Lower lobe of right lung (tissue), 2 donors: ENCODE results near the gene ZNF827. TPM values are rescaled to one million over a fixed set of nuclear protein-coding genes. Genes with fewer than 3 reads are reported as not detected.
"Not testable (repeated sequence)": the region's sequence is repeated elsewhere in the genome, so short reads cannot be mapped to it uniquely, and the experiment has no call there.

Experiments used
- ATAC-seq, 2 donors: fragments of 200-7000 bp; cut with Tn5 transposase; one replicate each; pipeline ENCODE4 v1.9.1; 2020 to 2022; ENCODE audit warnings: mild to moderate bottlenecking in 2 of 2, moderate library complexity in 2 of 2
- DNase-seq: peaks from one replicate; pipeline ENCODE4 v3.0.0-alpha.2; 2020
- H3K27ac ChIP-seq: fragments of 200-600 bp; one replicate; pipeline ENCODE4 v1.8.0; 2022
- H3K27me3 ChIP-seq: fragments of 200-600 bp; one replicate; pipeline ENCODE4 v1.8.0; 2022; ENCODE audit warnings: low read depth
- H3K36me3 ChIP-seq: fragments of 200-600 bp; one replicate; pipeline ENCODE4 v1.8.0; 2022; ENCODE audit warnings: mild to moderate bottlenecking
- H3K4me1 ChIP-seq: fragments of 200-600 bp; one replicate; pipeline ENCODE4 v1.8.0; 2022
- H3K4me3 ChIP-seq: fragments of 200-600 bp; one replicate; pipeline ENCODE4 v1.8.0; 2022; ENCODE audit warnings: mild to moderate bottlenecking
- H3K9me3 ChIP-seq: fragments of 200-600 bp; one replicate; pipeline ENCODE4 v1.8.0; 2022
- intact Hi-C: fragments of 100-400 bp; cut with DNase I; formaldehyde crosslinking; loops from one replicate; pipeline ENCODE4 v1.11.0; 2022
- total RNA-seq: library from RNA; stranded (reverse); fragmentation: NEBNext Ultra II Directional; extraction: Animal tissue kit (Norgen Biotek cat#: 25700); gene quantifications from one replicate; pipeline ENCODE4 v1.2.1, GENCODE V29; 2021
- TF ChIP-seq, protein P1 (sequence below): fragments of 200-600 bp; IDR thresholded peaks from one replicate; pipeline ENCODE4 v1.8.0; 2022; ENCODE audit warnings: antibody characterized with exemption, mild to moderate bottlenecking
- donor health status: DM: no; HTN: yes; CAD: no; lungs with severe emphysema.

The ZNF827 gene
- total RNA-seq, 1 donor from 2014 or later, result 11.3 TPM

DNA sequence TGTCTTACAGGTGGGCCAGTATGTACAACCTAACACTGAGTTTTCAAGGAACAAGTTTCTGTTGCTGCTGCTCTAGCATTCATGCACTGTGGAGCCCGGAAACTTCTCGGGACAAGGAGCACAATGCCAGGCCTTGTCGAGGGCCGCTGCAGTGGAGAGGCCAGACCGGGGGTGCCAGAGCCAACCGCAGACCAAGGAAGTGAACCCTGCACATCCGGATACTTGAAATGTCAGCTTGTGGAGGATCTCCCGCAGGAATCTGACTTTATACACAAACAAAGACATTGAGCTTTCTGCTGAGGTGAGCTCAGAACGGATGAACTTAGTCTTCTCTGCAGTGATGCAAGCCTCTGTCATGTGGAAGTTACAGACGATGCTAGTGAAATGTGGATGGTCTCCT lies 99.5 kb downstream of the ZNF827 start:
- Histone ChIP-seq H3K27me3 (no peaks in the 10 kb centered on the region), H3K36me3 (no peaks in the 10 kb centered on the region), H3K4me3 (no peak overlapping the region), H3K27ac (no peak overlapping the region), H3K4me1 (no peaks in the 10 kb centered on the region), H3K9me3 (no peaks in the 10 kb centered on the region)
- no peak for DNase-seq
- ATAC-seq, result no peak
- intact Hi-C loops, result no loop called here
- TF ChIP-seq, protein P1, sequence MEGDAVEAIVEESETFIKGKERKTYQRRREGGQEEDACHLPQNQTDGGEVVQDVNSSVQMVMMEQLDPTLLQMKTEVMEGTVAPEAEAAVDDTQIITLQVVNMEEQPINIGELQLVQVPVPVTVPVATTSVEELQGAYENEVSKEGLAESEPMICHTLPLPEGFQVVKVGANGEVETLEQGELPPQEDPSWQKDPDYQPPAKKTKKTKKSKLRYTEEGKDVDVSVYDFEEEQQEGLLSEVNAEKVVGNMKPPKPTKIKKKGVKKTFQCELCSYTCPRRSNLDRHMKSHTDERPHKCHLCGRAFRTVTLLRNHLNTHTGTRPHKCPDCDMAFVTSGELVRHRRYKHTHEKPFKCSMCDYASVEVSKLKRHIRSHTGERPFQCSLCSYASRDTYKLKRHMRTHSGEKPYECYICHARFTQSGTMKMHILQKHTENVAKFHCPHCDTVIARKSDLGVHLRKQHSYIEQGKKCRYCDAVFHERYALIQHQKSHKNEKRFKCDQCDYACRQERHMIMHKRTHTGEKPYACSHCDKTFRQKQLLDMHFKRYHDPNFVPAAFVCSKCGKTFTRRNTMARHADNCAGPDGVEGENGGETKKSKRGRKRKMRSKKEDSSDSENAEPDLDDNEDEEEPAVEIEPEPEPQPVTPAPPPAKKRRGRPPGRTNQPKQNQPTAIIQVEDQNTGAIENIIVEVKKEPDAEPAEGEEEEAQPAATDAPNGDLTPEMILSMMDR, result no peak

- ATAC-seq, H3K36me3 ChIP-seq, H3K9me3 ChIP-seq, H3K4me1 ChIP-seq, H3K27ac ChIP-seq, intact Hi-C loops, DNase-seq, H3K27me3 ChIP-seq, H3K4me3 ChIP-seq: not testable (repeated sequence)
These were observed 106.2 kb downstream of the ZNF827 start for GRCh38 chr4:145832384-145832783.

DNA sequence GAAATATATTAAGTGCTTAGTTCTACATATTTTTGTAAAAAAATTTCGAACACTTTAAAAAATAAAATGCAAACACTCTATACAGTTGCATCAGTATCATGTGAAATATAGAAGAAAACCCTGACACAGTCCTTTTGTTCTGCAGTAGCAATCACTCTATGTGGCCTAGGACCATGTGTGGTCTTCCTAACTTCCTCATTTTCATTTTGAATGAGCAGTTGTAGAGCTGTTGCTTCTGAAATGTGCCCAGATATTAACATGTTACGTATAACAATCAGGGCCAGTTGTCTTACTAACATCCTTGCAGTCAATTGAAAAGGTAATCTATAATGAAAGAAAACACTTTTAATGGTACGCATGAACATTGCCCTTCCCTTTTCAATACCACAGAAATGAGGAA lies 107.9 kb downstream of the ZNF827 start:
- no peak for DNase-seq
- Histone ChIP-seq H3K9me3 (no peaks in the 10 kb centered on the region), H3K27me3 (no peaks in the 10 kb centered on the region), H3K36me3 (no peaks in the 10 kb centered on the region), H3K27ac (no peak overlapping the region), H3K4me1 (no peaks in the 10 kb centered on the region), H3K4me3 (no peak overlapping the region)
- ATAC-seq, result peak in 1 of 2 donors; percentile 66
- TF ChIP-seq, protein P1, result no peak
- intact Hi-C loops, result no loop called here

DNA sequence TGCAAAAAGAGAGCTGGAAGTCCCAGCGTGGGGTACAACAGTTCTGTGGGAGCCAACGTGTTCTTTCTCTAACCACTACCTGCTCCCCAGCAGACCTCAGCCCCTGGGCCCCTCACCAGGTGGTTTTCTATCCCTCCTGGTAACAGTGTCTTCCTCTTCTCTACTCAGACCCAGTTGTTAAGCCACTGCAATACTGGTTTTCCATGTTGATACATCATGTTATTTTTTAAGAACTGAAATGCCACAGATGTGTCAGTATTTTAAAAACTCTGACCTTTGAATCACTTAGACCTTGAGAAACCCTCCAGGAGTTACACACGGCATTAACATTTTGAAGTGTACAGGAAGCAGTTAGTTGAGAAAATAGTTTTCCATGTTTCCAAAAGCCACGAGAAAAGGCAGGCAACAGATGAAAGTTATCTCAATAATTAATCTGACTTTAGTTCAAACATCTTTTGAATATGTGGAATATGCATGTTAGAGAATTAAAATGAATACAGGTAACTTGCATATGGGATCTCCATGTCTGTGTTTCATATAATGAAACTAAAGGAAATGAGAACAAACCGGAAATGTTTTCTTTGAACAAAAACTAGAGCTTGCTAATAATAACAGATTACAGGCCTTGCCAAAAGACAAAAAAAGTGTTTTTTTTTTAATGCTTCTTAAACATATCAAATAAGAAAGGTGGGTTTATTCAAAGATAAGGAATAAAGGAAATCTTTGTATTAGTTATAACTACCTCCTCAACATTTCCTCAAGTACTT lies 108.8 kb downstream of the ZNF827 start:
- Histone ChIP-seq H3K27ac (no peak overlapping the region), H3K4me3 (no peak overlapping the region), H3K27me3 (no peaks in the 10 kb centered on the region), H3K9me3 (no peaks in the 10 kb centered on the region), H3K4me1 (no peaks in the 10 kb centered on the region), H3K36me3 (no peaks in the 10 kb centered on the region)
- TF ChIP-seq, protein P1, result no peak
- DNase-seq (no peak), ATAC-seq (no peak)
- intact Hi-C loops, result no loop called here

DNA sequence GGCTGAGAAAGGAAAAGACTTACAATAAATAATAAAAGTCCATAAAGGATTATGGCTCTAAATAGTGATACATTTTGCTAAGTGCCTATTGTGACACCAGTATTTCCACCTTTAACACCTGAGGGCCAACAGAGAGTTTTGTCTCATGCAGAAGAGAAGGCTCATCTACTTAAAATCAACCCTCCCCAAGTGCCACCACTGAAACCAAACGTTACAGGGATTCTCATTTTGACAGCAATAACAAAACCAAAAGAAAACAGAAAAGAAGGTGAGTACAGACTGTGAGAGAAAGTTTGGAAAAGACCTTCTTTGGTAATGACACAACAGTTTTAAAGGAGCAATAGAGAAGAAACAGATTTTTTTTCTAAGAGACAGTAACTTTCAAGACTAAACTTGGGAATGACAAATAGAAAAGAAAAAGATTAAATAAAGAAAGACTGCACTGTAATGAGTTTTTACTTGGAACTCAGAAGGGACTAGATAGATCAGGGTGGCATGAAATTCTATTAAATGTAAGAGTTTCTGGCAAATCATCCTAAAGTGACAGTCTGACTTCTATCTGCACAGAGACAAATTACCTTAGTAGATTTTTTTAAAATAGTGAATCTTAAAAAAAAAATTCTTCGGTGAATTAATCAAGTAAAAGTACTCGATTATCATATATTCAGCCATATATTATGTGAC lies 109.7 kb downstream of the ZNF827 start:
- H3K4me1 ChIP-seq, result no peaks in the 10 kb centered on the region
- no peak for ATAC-seq

More for the DNA sequence above, 109.7 kb downstream of the ZNF827 start:
- intact Hi-C loops, result no loop called here
- TF ChIP-seq, protein P1, result no peak
- no peak overlapping the region for H3K27ac ChIP-seq
- no peak for DNase-seq
- no peaks in the 10 kb centered on the region for H3K27me3 ChIP-seq
- no peaks in the 10 kb centered on the region for H3K9me3 ChIP-seq
- H3K4me3 ChIP-seq, result no peak overlapping the region
- H3K36me3 ChIP-seq, result no peaks in the 10 kb centered on the region
